ENCODE results near the gene VTI1A. TPM values are rescaled to one million over a fixed set of nuclear protein-coding genes. Genes with fewer than 3 reads are reported as not detected.

VTI1A gene
- total and polyA plus RNA-seq, 2 of the 4 experiments (the other 2 are of a cell fraction) = 9.7 to 24.9 TPM

DNA sequence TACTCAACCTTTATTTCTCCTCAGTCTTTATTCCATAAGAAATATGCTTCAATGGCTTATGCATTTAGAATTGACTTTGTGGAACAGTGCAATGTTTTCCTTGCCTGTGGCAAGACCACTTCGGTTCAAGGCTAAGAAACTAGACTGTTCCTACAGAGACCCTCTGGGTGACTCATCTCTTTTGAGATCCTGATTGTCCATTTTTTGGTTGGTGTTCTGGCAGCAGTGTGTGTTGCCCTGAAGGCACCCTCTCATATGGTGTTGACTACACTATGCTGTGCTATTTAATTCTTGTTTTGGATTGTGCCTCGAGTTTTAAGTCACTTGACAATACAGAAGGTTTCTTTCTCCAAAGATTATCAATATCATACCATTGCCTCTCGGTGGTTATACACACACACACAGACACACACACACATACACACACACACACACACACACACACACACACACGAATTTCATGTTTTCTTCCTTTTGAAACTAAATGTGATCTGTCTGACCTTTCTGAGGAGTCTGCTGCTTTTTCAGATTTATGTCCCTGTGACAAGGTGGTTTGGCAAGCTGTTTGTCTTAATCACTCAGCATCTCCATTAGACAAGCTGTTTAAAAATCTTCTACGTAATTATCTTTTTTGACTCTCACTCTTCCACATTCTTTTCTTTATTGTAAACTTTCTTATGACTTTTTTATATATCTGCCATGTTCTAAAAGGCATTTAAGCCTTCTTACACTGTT lies 187.2 kb downstream of the VTI1A start:
- dilution Hi-C loops (cut with HindIII; ENCODE audit: low sequenced_read_pairs, unreplicated experiment) (no loop called here), intact Hi-C loops (cut with micrococcal nuclease) (no loop called here), in situ Hi-C loops (cut with MboI; ENCODE audit: low sequenced_read_pairs) (no loop called here)
- H3K36me3 ChIP-seq (ENCODE audit: control insufficient read depth, insufficient read depth, low read length) = no peaks in the 10 kb centered on the region
- H4K5ac ChIP-seq (ENCODE audit: low read depth, low read length) = no peak overlapping the region
- H2BK120ac ChIP-seq (ENCODE audit: low read depth, low read length) = no peak overlapping the region; the same call in 1 of the 2 replicates
- peaks cover 5% of the 10 kb centered on the region for H3K4me1 ChIP-seq (ENCODE audit: control insufficient read depth, insufficient read depth, low read length)
- H2AK9ac ChIP-seq (replicated peaks; ENCODE audit: low read depth, low read length, poor library complexity) = no peak overlapping the region
- DNase-seq = peak; percentile 21
- H2BK15ac ChIP-seq (ENCODE audit: low read depth, low read length) = no peak overlapping the region
- no peak overlapping the region for H3K27ac ChIP-seq (ENCODE audit: insufficient read depth, low read length)
- CTCF ChIA-PET = interaction anchor here (0.6 to 1.3 kb wide), 3 partner anchors 8 to 614 kb away, joined by 3 to 4 read pairs (median 3); no protein-coding TSS in a partner anchor
- POLR2A ChIA-PET (ENCODE audit: unreplicated experiment) = no interaction called here
- H3K9me3 ChIP-seq (ENCODE audit: control insufficient read depth, insufficient read depth, low read length) = no peaks in the 10 kb centered on the region
- H3K79me1 ChIP-seq (ENCODE audit: low read depth in 1 of 2, low read length in 2 of 2) = peaks cover 0 to 7% of the 10 kb centered on the region in 2 experiments; a peak in 2 of 4 replicates
- 66% methylated on average over 2 of the region's 5 CpGs; no CpG with 5 or more reads in 1 of the 2 experiments for WGBS, 2 experiments (ENCODE audit: extremely low coverage in 2 of 2, insufficient read length in 1 of 2)
- BruUV-seq (replicated peaks) = no TSS peak
- peak overlapping the region in 1 of 2 experiments; percentile 27; a peak in 2 of 4 replicates for H4K8ac ChIP-seq (ENCODE audit: low read depth in 2 of 2, low read length in 2 of 2)
- no peak overlapping the region for H3K9ac ChIP-seq (ENCODE audit: low read depth, low read length)
- peaks cover 5% of the 10 kb centered on the region for H3K9me1 ChIP-seq (ENCODE audit: insufficient read depth, low read length)
- peak overlapping the region; percentile 14; the same call in 1 of the 2 replicates for H4K91ac ChIP-seq (ENCODE audit: insufficient read depth, low read depth, low read length)
- no peak overlapping the region for H2BK5ac ChIP-seq (ENCODE audit: low read depth, low read length, poor library complexity, severe bottlenecking)
- no peak overlapping the region; the same call in 1 of the 2 replicates for H3K56ac ChIP-seq (ENCODE audit: extremely low read depth, insufficient read depth, low read length)
- no peak overlapping the region for H3K4me3 ChIP-seq (ENCODE audit: insufficient read depth, low read depth, low read length)
- H2AFZ ChIP-seq (replicated peaks; ENCODE audit: low read length, poor library complexity) = no peak overlapping the region
- peak overlapping the region; percentile 17; the same call in 1 of the 2 replicates for H2BK20ac ChIP-seq (ENCODE audit: low read depth, low read length)
- peak overlapping the region; percentile 36; the same call in 1 of the 2 replicates for H3K4me2 ChIP-seq (ENCODE audit: low read depth, low read length)
- H3K14ac ChIP-seq (replicated peaks; ENCODE audit: low read depth, low read length) = peak overlapping the region; percentile 85
- peak; percentile 46; the same call in 1 of the 2 replicates for ATAC-seq (ENCODE audit: low read depth)
- H3K27me3 ChIP-seq (ENCODE audit: control insufficient read depth, insufficient read depth, low read length) = no peaks in the 10 kb centered on the region
- TF ChIP-seq USF2 (IDR thresholded peaks at IDR 0.05; ENCODE audit: low read depth, low read length) (no peak), MAZ (IDR thresholded peaks at IDR 0.05; ENCODE audit: borderline replicate concordance, low read depth, low read length) (no peak), MAFK (IDR thresholded peaks at IDR 0.05; ENCODE audit: low read depth, low read length) (no peak), RFX5 (IDR thresholded peaks at IDR 0.05; ENCODE audit: low read depth, low read length) (no peak), MXI1 (IDR thresholded peaks at IDR 0.05; ENCODE audit: borderline replicate concordance, low read depth, low read length) (no peak), CEBPB (IDR thresholded peaks at IDR 0.05; ENCODE audit: low read depth, low read length) (no peak), FOS (IDR thresholded peaks at IDR 0.05; ENCODE audit: low read depth, low read length) (no peak), RAD21 (IDR thresholded peaks at IDR 0.05; ENCODE audit: low read length) (no peak), SMC3 (IDR thresholded peaks at IDR 0.05; ENCODE audit: low read depth, low read length) (no peak)
- H3K18ac ChIP-seq (ENCODE audit: low read depth, low read length) = no peak overlapping the region; the same call in 1 of the 2 replicates
- H3K23ac ChIP-seq (ENCODE audit: low read depth, low read length) = peak overlapping the region; percentile 83
- peak overlapping the region; percentile 16; the same call in 1 of the 2 replicates for H3K4ac ChIP-seq (ENCODE audit: low read depth, low read length)
- no peaks in the 10 kb centered on the region for H4K20me1 ChIP-seq (ENCODE audit: insufficient read depth, low read length)
- peak overlapping the region; percentile 24; the same call in 1 of the 2 replicates for H2AK5ac ChIP-seq (ENCODE audit: low read depth, low read length)

All from IMR-90 (cell line).